Measurements from ENCODE around the gene DOCK2.

DOCK2 gene

GRCh38 chr5:169956756-169957155 is 319.7 kb downstream of the DOCK2 start:
- no peak overlapping the region for H2AFZ ChIP-seq (ENCODE audit: low read depth)
- no peak overlapping the region for H3K9ac ChIP-seq
- TF ChIP-seq CTCF (conservative IDR thresholded peaks at IDR 0.05; ENCODE audit: low read depth, low read length) = no peak
- H3K79me2 ChIP-seq (ENCODE audit: insufficient read depth, low read depth) = no peaks in the 10 kb centered on the region
- no peak overlapping the region for H3K27ac ChIP-seq
- H3K4me3 ChIP-seq (IDR thresholded peaks at IDR 0.05; ENCODE audit: insufficient read depth, low read depth, low read length) = no peak overlapping the region
- no peaks in the 10 kb centered on the region for H3K27me3 ChIP-seq (ENCODE audit: insufficient read depth, low read depth)
- H4K20me1 ChIP-seq (ENCODE audit: insufficient read depth) = no peaks in the 10 kb centered on the region
- no peaks in the 10 kb centered on the region for H3K36me3 ChIP-seq (ENCODE audit: insufficient read depth)
- H3K4me2 ChIP-seq = no peak overlapping the region
- H3K4me1 ChIP-seq (ENCODE audit: low read depth, poor library complexity, severe bottlenecking) = no peaks in the 10 kb centered on the region

- no peak for TF ChIP-seq CTCF (conservative IDR thresholded peaks at IDR 0.05; ENCODE audit: low read depth, low read length)
- Histone ChIP-seq H3K36me3 (ENCODE audit: insufficient read depth) (no peaks in the 10 kb centered on the region), H3K27me3 (ENCODE audit: insufficient read depth, low read depth) (no peaks in the 10 kb centered on the region), H3K4me3 (IDR thresholded peaks at IDR 0.05; ENCODE audit: insufficient read depth, low read depth, low read length) (no peak overlapping the region), H3K4me2 (no peak overlapping the region), H3K9ac (no peak overlapping the region), H3K79me2 (ENCODE audit: insufficient read depth, low read depth) (no peaks in the 10 kb centered on the region), H3K27ac (no peak overlapping the region), H4K20me1 (ENCODE audit: insufficient read depth) (no peaks in the 10 kb centered on the region), H3K4me1 (ENCODE audit: low read depth, poor library complexity, severe bottlenecking) (no peaks in the 10 kb centered on the region), H2AFZ (ENCODE audit: low read depth) (no peak overlapping the region)
These were observed 321.2 kb downstream of the DOCK2 start for GRCh38 chr5:169958278-169958677.

- Histone ChIP-seq H2AFZ (ENCODE audit: low read depth) (no peak overlapping the region), H3K36me3 (ENCODE audit: insufficient read depth) (no peaks in the 10 kb centered on the region), H3K27ac (no peak overlapping the region), H3K4me2 (no peak overlapping the region), H3K9ac (no peak overlapping the region), H3K4me3 (IDR thresholded peaks at IDR 0.05; ENCODE audit: insufficient read depth, low read depth, low read length) (no peak overlapping the region), H3K4me1 (ENCODE audit: low read depth, poor library complexity, severe bottlenecking) (no peaks in the 10 kb centered on the region), H3K79me2 (ENCODE audit: insufficient read depth, low read depth) (no peaks in the 10 kb centered on the region), H4K20me1 (ENCODE audit: insufficient read depth) (no peaks in the 10 kb centered on the region), H3K27me3 (ENCODE audit: insufficient read depth, low read depth) (no peaks in the 10 kb centered on the region)
- TF ChIP-seq CTCF (conservative IDR thresholded peaks at IDR 0.05; ENCODE audit: low read depth, low read length) = no peak
These were observed 323.6 kb downstream of the DOCK2 start for GRCh38 chr5:169960659-169961058.

- no peak overlapping the region for H3K27ac ChIP-seq
- H4K20me1 ChIP-seq (ENCODE audit: insufficient read depth) = no peaks in the 10 kb centered on the region
- TF ChIP-seq CTCF (conservative IDR thresholded peaks at IDR 0.05; ENCODE audit: low read depth, low read length) = no peak
- H3K4me1 ChIP-seq (ENCODE audit: low read depth, poor library complexity, severe bottlenecking) = no peaks in the 10 kb centered on the region
- no peaks in the 10 kb centered on the region for H3K36me3 ChIP-seq (ENCODE audit: insufficient read depth)
- no peak overlapping the region for H3K4me2 ChIP-seq
- no peaks in the 10 kb centered on the region for H3K27me3 ChIP-seq (ENCODE audit: insufficient read depth, low read depth)
- H3K4me3 ChIP-seq (IDR thresholded peaks at IDR 0.05; ENCODE audit: insufficient read depth, low read depth, low read length) = no peak overlapping the region
- no peaks in the 10 kb centered on the region for H3K79me2 ChIP-seq (ENCODE audit: insufficient read depth, low read depth)
- no peak overlapping the region for H2AFZ ChIP-seq (ENCODE audit: low read depth)
- H3K9ac ChIP-seq = no peak overlapping the region
These were observed 327.2 kb downstream of the DOCK2 start for GRCh38 chr5:169964246-169964645.

- no peak for TF ChIP-seq CTCF (conservative IDR thresholded peaks at IDR 0.05; ENCODE audit: low read depth, low read length)
- H3K36me3 ChIP-seq (ENCODE audit: insufficient read depth) = no peaks in the 10 kb centered on the region
- H3K27ac ChIP-seq = no peak overlapping the region
- no peaks in the 10 kb centered on the region for H3K4me1 ChIP-seq (ENCODE audit: low read depth, poor library complexity, severe bottlenecking)
- H4K20me1 ChIP-seq (ENCODE audit: insufficient read depth) = no peaks in the 10 kb centered on the region
- H2AFZ ChIP-seq (ENCODE audit: low read depth) = no peak overlapping the region
- H3K79me2 ChIP-seq (ENCODE audit: insufficient read depth, low read depth) = no peaks in the 10 kb centered on the region
- no peaks in the 10 kb centered on the region for H3K27me3 ChIP-seq (ENCODE audit: insufficient read depth, low read depth)
- H3K4me2 ChIP-seq = no peak overlapping the region
- H3K4me3 ChIP-seq (IDR thresholded peaks at IDR 0.05; ENCODE audit: insufficient read depth, low read depth, low read length) = no peak overlapping the region
- H3K9ac ChIP-seq = no peak overlapping the region
These were observed 333.3 kb downstream of the DOCK2 start for GRCh38 chr5:169970339-169970738.

Measured in KMS-11 (cell line).